ENCODE results near the gene GNAL.

GNAL gene

GRCh38 chr18:11842562-11842961 lies 153.5 kb downstream of the GNAL start:
- Histone ChIP-seq H3K23ac (ENCODE audit: low read length in 2 of 2) (no peak overlapping the region), H3K36me3 (ENCODE audit: control insufficient read depth in 1 of 2, insufficient read depth in 2 of 2, low read depth in 1 of 2, low read length in 2 of 2) (no peaks in the 10 kb centered on the region), H3K79me1 (replicated peaks; ENCODE audit: low read length, poor library complexity, severe bottlenecking) (no peaks in the 10 kb centered on the region), H3K4ac (ENCODE audit: low read depth in 1 of 2, low read length in 2 of 2) (no peak overlapping the region), H4K8ac (ENCODE audit: low read length) (no peak overlapping the region), H3K9me3 (ENCODE audit: control insufficient read depth, low read length) (no peaks in the 10 kb centered on the region), H3K4me1 (ENCODE audit: control insufficient read depth, insufficient read depth, low read depth, low read length) (peaks cover 2% of the 10 kb centered on the region), H2BK12ac (ENCODE audit: low read length in 2 of 2) (no peak overlapping the region), H3K14ac (ENCODE audit: low read length in 2 of 2) (no peak overlapping the region), H3K18ac (ENCODE audit: low read depth in 1 of 2, low read length in 2 of 2) (no peak overlapping the region), H3K27me3 (ENCODE audit: control insufficient read depth in 1 of 2, insufficient read depth in 1 of 2, low read length in 2 of 2) (no peaks in the 10 kb centered on the region), H3K4me2 (ENCODE audit: low read length, poor library complexity, severe bottlenecking) (no peak overlapping the region), H2AK5ac (ENCODE audit: low read length, severe bottlenecking) (no peak overlapping the region), H2BK15ac (ENCODE audit: low read depth, poor library complexity, severe bottlenecking) (no peak overlapping the region), H2BK120ac (ENCODE audit: low read depth, low read length) (no peak overlapping the region), H2BK5ac (ENCODE audit: low read depth, low read length, poor library complexity, severe bottlenecking) (no peak overlapping the region), H3K27ac (ENCODE audit: low read length, poor library complexity, severe bottlenecking) (no peak overlapping the region), H3K4me3 (ENCODE audit: insufficient read depth in 1 of 2, low read depth in 1 of 2, low read length in 2 of 2) (no peak overlapping the region), H2AFZ (ENCODE audit: low read depth, low read length) (no peak overlapping the region), H3K9ac (ENCODE audit: low read length) (no peak overlapping the region), H4K91ac (ENCODE audit: low read length) (peak overlapping the region; percentile 21)
- no peak for DNase-seq
- WGBS, result 74% methylated on average over 5 of the region's 5 CpGs

- Histone ChIP-seq H3K27me3 (ENCODE audit: control insufficient read depth in 1 of 2, insufficient read depth in 1 of 2, low read length in 2 of 2) (no peaks in the 10 kb centered on the region), H3K4me3 (ENCODE audit: insufficient read depth in 1 of 2, low read depth in 1 of 2, low read length in 2 of 2) (no peak overlapping the region), H3K4me1 (ENCODE audit: control insufficient read depth, insufficient read depth, low read depth, low read length) (peaks cover 2% of the 10 kb centered on the region), H2BK120ac (ENCODE audit: low read depth, low read length) (no peak overlapping the region), H3K79me1 (replicated peaks; ENCODE audit: low read length, poor library complexity, severe bottlenecking) (no peaks in the 10 kb centered on the region), H3K9ac (ENCODE audit: low read length) (no peak overlapping the region), H2AK5ac (ENCODE audit: low read length, severe bottlenecking) (no peak overlapping the region), H2BK5ac (ENCODE audit: low read depth, low read length, poor library complexity, severe bottlenecking) (no peak overlapping the region), H3K9me3 (ENCODE audit: control insufficient read depth, low read length) (no peaks in the 10 kb centered on the region), H3K36me3 (ENCODE audit: control insufficient read depth in 1 of 2, insufficient read depth in 2 of 2, low read depth in 1 of 2, low read length in 2 of 2) (no peaks in the 10 kb centered on the region), H3K14ac (ENCODE audit: low read length in 2 of 2) (no peak overlapping the region), H3K23ac (ENCODE audit: low read length in 2 of 2) (no peak overlapping the region), H2BK15ac (ENCODE audit: low read depth, poor library complexity, severe bottlenecking) (no peak overlapping the region), H3K4me2 (ENCODE audit: low read length, poor library complexity, severe bottlenecking) (no peak overlapping the region), H2BK12ac (ENCODE audit: low read length in 2 of 2) (no peak overlapping the region), H3K27ac (ENCODE audit: low read length, poor library complexity, severe bottlenecking) (no peak overlapping the region), H3K18ac (ENCODE audit: low read depth in 1 of 2, low read length in 2 of 2) (no peak overlapping the region), H4K91ac (ENCODE audit: low read length) (no peak overlapping the region), H4K8ac (ENCODE audit: low read length) (no peak overlapping the region), H2AFZ (ENCODE audit: low read depth, low read length) (no peak overlapping the region), H3K4ac (ENCODE audit: low read depth in 1 of 2, low read length in 2 of 2) (no peak overlapping the region)
- DNase-seq, result no peak
- 97% methylated on average over 5 of the region's 6 CpGs for WGBS
Measured at GRCh38 chr18:11844436-11844835, 155.4 kb downstream of the GNAL start.

- Histone ChIP-seq H3K9me3 (ENCODE audit: control insufficient read depth, low read length) (no peaks in the 10 kb centered on the region), H3K4me1 (ENCODE audit: control insufficient read depth, insufficient read depth, low read depth, low read length) (peaks cover 4% of the 10 kb centered on the region), H3K14ac (ENCODE audit: low read length in 2 of 2) (no peak overlapping the region), H3K27ac (ENCODE audit: low read length, poor library complexity, severe bottlenecking) (no peak overlapping the region), H2AFZ (ENCODE audit: low read depth, low read length) (no peak overlapping the region), H3K79me1 (replicated peaks; ENCODE audit: low read length, poor library complexity, severe bottlenecking) (no peaks in the 10 kb centered on the region), H2BK5ac (ENCODE audit: low read depth, low read length, poor library complexity, severe bottlenecking) (no peak overlapping the region), H3K18ac (ENCODE audit: low read depth in 1 of 2, low read length in 2 of 2) (no peak overlapping the region), H2BK12ac (ENCODE audit: low read length in 2 of 2) (no peak overlapping the region), H2AK5ac (ENCODE audit: low read length, severe bottlenecking) (no peak overlapping the region), H2BK120ac (ENCODE audit: low read depth, low read length) (no peak overlapping the region), H3K27me3 (ENCODE audit: control insufficient read depth in 1 of 2, insufficient read depth in 1 of 2, low read length in 2 of 2) (no peaks in the 10 kb centered on the region), H4K91ac (ENCODE audit: low read length) (no peak overlapping the region), H3K9ac (ENCODE audit: low read length) (no peak overlapping the region), H3K23ac (ENCODE audit: low read length in 2 of 2) (no peak overlapping the region), H3K36me3 (ENCODE audit: control insufficient read depth in 1 of 2, insufficient read depth in 2 of 2, low read depth in 1 of 2, low read length in 2 of 2) (no peaks in the 10 kb centered on the region), H3K4ac (ENCODE audit: low read depth in 1 of 2, low read length in 2 of 2) (no peak overlapping the region), H4K8ac (ENCODE audit: low read length) (no peak overlapping the region), H2BK15ac (ENCODE audit: low read depth, poor library complexity, severe bottlenecking) (no peak overlapping the region), H3K4me2 (ENCODE audit: low read length, poor library complexity, severe bottlenecking) (no peak overlapping the region), H3K4me3 (ENCODE audit: insufficient read depth in 1 of 2, low read depth in 1 of 2, low read length in 2 of 2) (no peak overlapping the region)
- no peak for DNase-seq
- 82% methylated on average over 3 of the region's 4 CpGs for WGBS
Measured at GRCh38 chr18:11845654-11846053, 156.6 kb downstream of the GNAL start.

- H3K4ac ChIP-seq (ENCODE audit: low read depth in 1 of 2, low read length in 2 of 2), result no peak overlapping the region
- H2BK5ac ChIP-seq (ENCODE audit: low read depth, low read length, poor library complexity, severe bottlenecking), result no peak overlapping the region
- no peak for DNase-seq
- no peak overlapping the region for H3K4me3 ChIP-seq (ENCODE audit: insufficient read depth in 1 of 2, low read depth in 1 of 2, low read length in 2 of 2)
- H3K23ac ChIP-seq (ENCODE audit: low read length in 2 of 2), result no peak overlapping the region
- H3K36me3 ChIP-seq (ENCODE audit: control insufficient read depth in 1 of 2, insufficient read depth in 2 of 2, low read depth in 1 of 2, low read length in 2 of 2), result no peaks in the 10 kb centered on the region
- H3K9me3 ChIP-seq (ENCODE audit: control insufficient read depth, low read length), result no peaks in the 10 kb centered on the region
- no peak overlapping the region for H3K14ac ChIP-seq (ENCODE audit: low read length in 2 of 2)
- no peaks in the 10 kb centered on the region for H3K27me3 ChIP-seq (ENCODE audit: control insufficient read depth in 1 of 2, insufficient read depth in 1 of 2, low read length in 2 of 2)
- H3K18ac ChIP-seq (ENCODE audit: low read depth in 1 of 2, low read length in 2 of 2), result no peak overlapping the region
- no peak overlapping the region for H2BK12ac ChIP-seq (ENCODE audit: low read length in 2 of 2)
- no peak overlapping the region for H2AFZ ChIP-seq (ENCODE audit: low read depth, low read length)
- H4K91ac ChIP-seq (ENCODE audit: low read length), result no peak overlapping the region
- no peaks in the 10 kb centered on the region for H3K79me1 ChIP-seq (replicated peaks; ENCODE audit: low read length, poor library complexity, severe bottlenecking)
- peaks cover 2% of the 10 kb centered on the region for H3K4me1 ChIP-seq (ENCODE audit: control insufficient read depth, insufficient read depth, low read depth, low read length)
- H3K27ac ChIP-seq (ENCODE audit: low read length, poor library complexity, severe bottlenecking), result no peak overlapping the region
- H2BK15ac ChIP-seq (ENCODE audit: low read depth, poor library complexity, severe bottlenecking), result no peak overlapping the region
- no peak overlapping the region for H3K9ac ChIP-seq (ENCODE audit: low read length)
- no peak overlapping the region for H3K4me2 ChIP-seq (ENCODE audit: low read length, poor library complexity, severe bottlenecking)
- 84% methylated on average over 4 of the region's 4 CpGs for WGBS
- no peak overlapping the region for H2AK5ac ChIP-seq (ENCODE audit: low read length, severe bottlenecking)
- no peak overlapping the region for H4K8ac ChIP-seq (ENCODE audit: low read length)
- H2BK120ac ChIP-seq (ENCODE audit: low read depth, low read length), result no peak overlapping the region
Measured at GRCh38 chr18:11847811-11848210, 158.7 kb downstream of the GNAL start.

All from mesenchymal stem cell (in vitro differentiated cells and primary cell).